GM06990 (cell line): ENCODE results near the gene PLK5.

ENCODE experiments used
- DNase-seq: peaks from one replicate; pipeline ENCODE4 v3.0.0-alpha.2; 2011; ENCODE audit not compliant: insufficient read length; ENCODE audit errors: extremely low read depth
- H3K27me3 ChIP-seq: replicated peaks from 2 replicates; pipeline ENCODE4 v1.6.0; 2011; ENCODE audit warnings: low read length; ENCODE audit not compliant: control insufficient read depth, insufficient read depth
- H3K36me3 ChIP-seq: 2 replicates; pipeline ENCODE4 v1.5.1; 2011; ENCODE audit warnings: low read length; ENCODE audit not compliant: control insufficient read depth, insufficient read depth
- H3K4me3 ChIP-seq: replicated peaks from 2 replicates; pipeline ENCODE4 v1.5.1; 2011; ENCODE audit warnings: low read depth, mild to moderate bottlenecking, control low read depth, low read length
- TF ChIP-seq, protein P1 (sequence below): IDR thresholded peaks from 2 replicates; pipeline ENCODE4 v1.5.1; 2011; ENCODE audit warnings: low read length, control low read depth, mild to moderate bottlenecking, inconsistent platforms; ENCODE audit not compliant: insufficient read depth, poor library complexity, severe bottlenecking

Gene PLK5

DNA sequence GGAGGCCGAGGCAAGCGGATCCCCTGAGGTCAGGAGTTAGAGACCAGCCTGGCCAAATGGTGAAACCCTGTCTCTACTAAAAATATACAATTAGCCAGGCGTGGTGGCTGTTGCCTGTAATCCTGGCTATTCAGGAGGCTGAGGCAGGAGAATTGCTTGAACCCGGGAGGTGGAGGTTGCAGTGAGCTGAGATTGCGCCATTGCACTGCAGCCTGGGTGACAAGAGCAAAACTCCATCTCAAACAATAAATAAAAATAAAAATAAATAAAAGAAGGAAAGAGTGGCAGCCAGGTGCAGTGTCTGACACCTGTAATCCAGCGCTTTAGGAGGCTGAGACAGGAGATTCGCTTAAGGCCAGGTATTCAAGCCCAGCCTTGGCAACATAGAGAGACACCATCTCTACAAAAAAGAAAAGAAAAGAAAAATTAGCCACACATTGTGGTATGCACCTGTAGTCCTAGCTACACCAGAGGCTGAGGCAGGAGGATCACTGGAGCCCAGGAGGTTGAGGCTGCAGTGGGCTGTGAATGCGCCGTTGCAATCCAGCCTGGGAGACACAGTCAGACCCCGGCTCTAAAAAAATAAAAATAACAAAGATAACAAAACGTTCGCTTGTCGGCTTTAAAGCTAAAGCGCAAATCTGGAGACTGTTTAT lies 21.3 kb upstream of the PLK5 start:
- TF ChIP-seq, protein P1, sequence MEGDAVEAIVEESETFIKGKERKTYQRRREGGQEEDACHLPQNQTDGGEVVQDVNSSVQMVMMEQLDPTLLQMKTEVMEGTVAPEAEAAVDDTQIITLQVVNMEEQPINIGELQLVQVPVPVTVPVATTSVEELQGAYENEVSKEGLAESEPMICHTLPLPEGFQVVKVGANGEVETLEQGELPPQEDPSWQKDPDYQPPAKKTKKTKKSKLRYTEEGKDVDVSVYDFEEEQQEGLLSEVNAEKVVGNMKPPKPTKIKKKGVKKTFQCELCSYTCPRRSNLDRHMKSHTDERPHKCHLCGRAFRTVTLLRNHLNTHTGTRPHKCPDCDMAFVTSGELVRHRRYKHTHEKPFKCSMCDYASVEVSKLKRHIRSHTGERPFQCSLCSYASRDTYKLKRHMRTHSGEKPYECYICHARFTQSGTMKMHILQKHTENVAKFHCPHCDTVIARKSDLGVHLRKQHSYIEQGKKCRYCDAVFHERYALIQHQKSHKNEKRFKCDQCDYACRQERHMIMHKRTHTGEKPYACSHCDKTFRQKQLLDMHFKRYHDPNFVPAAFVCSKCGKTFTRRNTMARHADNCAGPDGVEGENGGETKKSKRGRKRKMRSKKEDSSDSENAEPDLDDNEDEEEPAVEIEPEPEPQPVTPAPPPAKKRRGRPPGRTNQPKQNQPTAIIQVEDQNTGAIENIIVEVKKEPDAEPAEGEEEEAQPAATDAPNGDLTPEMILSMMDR = no peak
- Histone ChIP-seq H3K4me3 (no peak overlapping the region), H3K36me3 (no peaks in the 10 kb centered on the region), H3K27me3 (no peaks in the 10 kb centered on the region; the same call in 1 of the 2 replicates)
- no peak for DNase-seq

GRCh38 chr19:1503089-1503924 lies 20.6 kb upstream of the PLK5 start:
- H3K27me3 ChIP-seq = no peaks in the 10 kb centered on the region; the same call in 1 of the 2 replicates
- DNase-seq = peak; percentile 68
- no peaks in the 10 kb centered on the region for H3K36me3 ChIP-seq
- TF ChIP-seq, protein P1 = peak; percentile 77
- H3K4me3 ChIP-seq = no peak overlapping the region

DNA sequence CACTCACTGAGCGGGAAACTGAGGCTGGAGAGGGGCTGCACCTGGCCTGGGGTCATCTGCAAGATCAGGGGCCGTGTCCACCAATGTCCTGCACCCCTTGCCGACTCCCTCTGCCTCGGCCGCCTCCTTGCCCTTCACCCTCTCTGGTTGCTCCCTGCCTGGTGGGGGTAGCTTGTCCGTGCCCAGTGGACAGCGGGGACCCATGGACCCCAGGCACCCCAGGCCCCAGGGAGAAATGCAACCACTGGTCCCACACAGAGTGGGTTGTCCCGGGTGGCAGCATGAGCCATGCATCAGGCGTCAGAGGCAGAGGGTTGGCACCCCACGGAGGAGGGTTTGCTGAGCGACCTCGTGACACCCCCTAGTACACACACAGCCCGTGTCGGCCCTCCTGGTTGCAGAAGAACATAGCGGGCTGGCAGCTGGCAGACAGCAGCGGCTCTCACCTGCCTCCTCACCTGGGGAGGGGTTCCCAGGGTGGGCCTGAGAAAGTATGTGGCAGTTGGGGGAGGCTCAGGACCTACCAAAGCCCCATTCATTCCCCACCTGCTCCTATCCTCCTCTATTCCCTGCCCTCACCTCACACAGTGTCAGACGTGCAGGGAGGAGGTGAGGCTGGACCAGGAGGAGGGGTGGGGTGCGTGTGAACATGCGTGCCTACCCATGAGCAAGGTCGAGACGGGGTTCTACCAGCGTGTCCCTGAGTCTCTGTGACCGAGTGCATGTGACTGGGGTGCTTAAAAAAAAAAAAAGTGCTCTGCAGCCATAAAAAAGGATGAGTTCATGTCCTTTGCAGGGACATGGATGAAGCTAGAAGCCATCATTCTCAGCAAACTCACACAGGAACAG lies 19.7 kb upstream of the PLK5 start:
- DNase-seq = no peak
- Histone ChIP-seq H3K4me3 (no peak overlapping the region), H3K27me3 (no peaks in the 10 kb centered on the region; the same call in 1 of the 2 replicates), H3K36me3 (no peaks in the 10 kb centered on the region)
- TF ChIP-seq, protein P1 = no peak

DNA sequence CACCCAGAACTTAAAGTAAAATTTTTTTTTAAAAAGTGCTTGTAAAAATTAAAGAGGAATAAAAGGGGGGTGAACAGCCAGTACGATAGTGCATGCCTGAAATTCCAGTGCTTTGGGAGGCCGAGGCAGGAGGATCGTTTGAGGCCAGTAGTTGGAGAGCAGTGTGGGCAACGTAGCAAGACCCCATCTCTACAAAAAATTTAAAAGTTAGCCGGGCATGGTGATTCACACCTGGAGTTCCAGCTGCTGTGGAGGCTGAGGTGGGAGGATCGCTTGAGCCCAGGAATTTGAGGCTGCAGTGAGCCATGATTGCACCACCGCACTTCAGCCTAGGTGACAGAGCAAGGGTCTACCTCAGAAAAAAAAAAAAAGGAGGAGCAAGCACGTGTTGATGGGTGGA lies 18.9 kb upstream of the PLK5 start:
- no peak for DNase-seq
- TF ChIP-seq, protein P1 = no peak
- no peaks in the 10 kb centered on the region; the same call in 1 of the 2 replicates for H3K27me3 ChIP-seq
- no peak overlapping the region for H3K4me3 ChIP-seq
- H3K36me3 ChIP-seq = no peaks in the 10 kb centered on the region

DNA sequence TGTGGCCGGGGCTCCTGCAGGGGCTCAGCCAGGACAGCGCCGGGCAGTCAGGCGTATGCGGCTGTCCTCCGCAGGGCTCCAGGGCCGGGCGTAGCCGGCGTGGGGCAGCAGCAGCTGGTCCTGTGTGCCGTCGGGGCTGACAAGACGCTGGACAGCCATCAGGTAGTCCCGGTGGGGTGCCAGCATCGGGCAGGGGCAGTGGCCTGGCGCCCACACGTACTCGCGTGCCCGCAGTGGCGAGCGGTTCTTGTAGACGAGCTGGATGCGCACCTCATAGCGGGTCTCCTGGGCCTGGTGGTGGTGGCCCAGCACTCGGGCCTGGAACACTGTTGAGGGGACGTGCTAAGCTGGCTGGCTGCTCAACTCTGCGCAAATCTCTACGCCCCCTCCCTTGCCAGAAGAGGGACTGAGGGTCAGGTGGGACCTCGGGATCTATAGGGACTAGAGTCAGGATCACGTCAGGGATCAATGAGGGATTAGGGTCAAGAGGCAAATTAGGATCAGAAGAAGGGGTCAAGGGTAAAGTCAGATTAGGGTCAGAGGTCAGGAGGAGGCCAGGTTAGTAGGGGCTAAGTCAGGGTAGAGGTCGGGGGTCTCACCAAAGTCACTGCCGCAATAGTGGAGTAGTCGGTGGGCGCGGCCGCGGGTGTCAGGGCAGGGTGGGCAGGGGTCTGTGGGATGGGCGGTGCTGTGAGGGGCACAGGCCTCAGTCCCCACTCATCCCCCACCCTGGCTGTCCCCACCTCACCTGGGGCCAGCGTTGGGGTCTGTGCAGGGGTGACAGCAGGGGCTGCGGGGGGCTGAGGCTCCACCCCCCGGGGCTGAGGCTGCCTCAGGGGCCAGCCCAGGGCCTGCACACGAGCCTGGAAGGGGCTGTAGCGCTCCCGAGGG lies 17.6 kb upstream of the PLK5 start:
- DNase-seq = no peak
- H3K27me3 ChIP-seq = no peaks in the 10 kb centered on the region; the same call in 1 of the 2 replicates
- TF ChIP-seq, protein P1 = no peak
- H3K4me3 ChIP-seq = no peak overlapping the region
- no peaks in the 10 kb centered on the region for H3K36me3 ChIP-seq
